HepG2 (cell line): Measurements from ENCODE around the gene SLC45A3. TPM values are rescaled to one million over a fixed set of nuclear protein-coding genes. Genes with fewer than 3 reads are reported as not detected.

ENCODE experiments used
- AGO2 ChIP-seq: fragments of 200-400 bp; formaldehyde crosslinking; optimal IDR thresholded peaks from 2 replicates; pipeline ENCODE3; 2017; ENCODE audit warnings: mild to moderate bottlenecking, low read depth, low read length, moderate library complexity
- ATF7 ChIP-seq, 2 experiments: fragments of 450-650 bp in 1 of 2; sonication (generic) in 1 of 2; formaldehyde crosslinking in 1 of 2; IDR thresholded peaks; 2 replicates each; pipeline versions ENCODE4 v1.4.0 to v1.6.1; 2016 to 2020; ENCODE audit warnings: antibody characterized with exemption in 1 of 2, mild to moderate bottlenecking in 1 of 2, missing genetic modification reagents in 1 of 2
- ETV6 ChIP-seq: sonication (generic); formaldehyde crosslinking; conservative IDR thresholded peaks from 2 replicates; pipeline ENCODE4 v1.4.0; 2020; ENCODE audit warnings: missing genetic modification reagents
- HNRNPLL ChIP-seq: fragments of 200-400 bp; formaldehyde crosslinking; IDR thresholded peaks from 2 replicates; pipeline ENCODE4 v1.6.1; 2017; ENCODE audit warnings: mild to moderate bottlenecking, low read depth, low read length; ENCODE audit not compliant: poor library complexity, severe bottlenecking
- ISX ChIP-seq: sonication (generic); formaldehyde crosslinking; conservative IDR thresholded peaks from 2 replicates; pipeline ENCODE4 v1.5.0; 2020; ENCODE audit warnings: missing genetic modification reagents
- KDM6A ChIP-seq: IDR thresholded peaks from 2 replicates; pipeline ENCODE4 v1.6.1; 2016; ENCODE audit warnings: low read depth
- MEF2D ChIP-seq: sonication (generic); formaldehyde crosslinking; IDR thresholded peaks from 2 replicates; pipeline ENCODE4 v1.5.1; 2020; ENCODE audit warnings: mild to moderate bottlenecking, missing genetic modification reagents
- NCOA2 ChIP-seq: sonication (generic); formaldehyde crosslinking; IDR thresholded peaks from 2 replicates; pipeline ENCODE4 v1.8.0; 2022; ENCODE audit warnings: inconsistent platforms
- SALL2 ChIP-seq: sonication (generic); formaldehyde crosslinking; IDR thresholded peaks from 2 replicates; pipeline ENCODE4 v1.8.1; 2023; ENCODE audit warnings: mild to moderate bottlenecking, missing genetic modification reagents, inconsistent platforms
- SSRP1 ChIP-seq: IDR thresholded peaks from 2 replicates; pipeline ENCODE4 v1.6.1; 2016; ENCODE audit warnings: control low read depth
- ZBTB34 ChIP-seq: sonication (generic); formaldehyde crosslinking; IDR thresholded peaks from 2 replicates; pipeline ENCODE4 v1.8.0; 2022; ENCODE audit warnings: mild to moderate bottlenecking, missing genetic modification reagents
- ZNF232 ChIP-seq: sonication (generic); formaldehyde crosslinking; IDR thresholded peaks from 2 replicates; pipeline ENCODE4 v1.4.0; 2020; ENCODE audit warnings: missing genetic modification reagents, borderline replicate concordance
- ZNF234 ChIP-seq: sonication (generic); formaldehyde crosslinking; conservative IDR thresholded peaks from 2 replicates; pipeline ENCODE4 v1.5.1; 2020; ENCODE audit warnings: mild to moderate bottlenecking, missing genetic modification reagents
- ZNF484 ChIP-seq: sonication (generic); formaldehyde crosslinking; IDR thresholded peaks from 2 replicates; pipeline ENCODE4 v1.5.1; 2020; ENCODE audit warnings: mild to moderate bottlenecking, low read depth, missing genetic modification reagents, borderline replicate concordance
- ZNF512 ChIP-seq: sonication (generic); formaldehyde crosslinking; IDR thresholded peaks from 2 replicates; pipeline ENCODE4 v1.4.0; 2020; ENCODE audit warnings: mild to moderate bottlenecking, missing genetic modification reagents
- ZNF564 ChIP-seq: sonication (generic); formaldehyde crosslinking; IDR thresholded peaks from 2 replicates; pipeline ENCODE4 v1.8.1; 2023; ENCODE audit warnings: mild to moderate bottlenecking, missing genetic modification reagents
- ZNF609 ChIP-seq: sonication (generic); formaldehyde crosslinking; IDR thresholded peaks from 2 replicates; pipeline ENCODE4 v1.4.0; 2020; ENCODE audit warnings: mild to moderate bottlenecking, missing genetic modification reagents, borderline replicate concordance
- ZNF720 ChIP-seq: sonication (generic); formaldehyde crosslinking; IDR thresholded peaks from 2 replicates; pipeline ENCODE4 v1.4.0; 2020; ENCODE audit warnings: missing genetic modification reagents
- ZSCAN9 ChIP-seq: IDR thresholded peaks from 2 replicates; pipeline ENCODE4 v1.6.1; 2016; ENCODE audit warnings: borderline replicate concordance
- polyA plus RNA-seq, 8 experiments: library from polyadenylated mRNA; depleted of rRNA in 3 of 8; stranded (reverse) in 7 of 8; unstranded in 1 of 8; fragments of >200 nt; fragmentation: Illumina TruSeq in 4 of 8; extraction: Trizol in 4 of 8; gene quantifications; 2 replicates each; pipeline versions ENCODE4 v1.2.1 to v1.2.3, GENCODE V29; 2011 to 2016; ENCODE audit warnings: low read depth in 4 of 8, missing spikeins in 1 of 8, mixed read lengths in 1 of 8; ENCODE audit not compliant: insufficient read depth in 1 of 8
- total RNA-seq, 5 experiments: library from RNA; depleted of rRNA; stranded (reverse); fragments of >200 nt; fragmentation: Illumina TruSeq; extraction: Trizol; gene quantifications; 2 replicates each; pipeline ENCODE4 v1.2.3, GENCODE V29; 2016; ENCODE audit warnings: low read depth in 1 of 5

The SLC45A3 gene
- total and polyA plus RNA-seq, 2 of the 13 experiments (the other 11 are each of a cell fraction or from before 2014, with no cell fraction given) = 3.4 to 4.1 TPM

GRCh38 chr1:205631768-205632668 lies 48.3 kb downstream of the SLC45A3 start, which contains the start of gene ELK4 (continued):
- TF ChIP-seq ZNF609 (CRISPR knock-in tag) (peak; percentile 28; the same call in 1 of the 2 replicates), ZNF720 (CRISPR knock-in tag) (no peak), KDM6A (no peak), ZNF232 (peak; percentile 89; the same call in 1 of the 2 replicates), ATF7 (IDR thresholded peaks at IDR 0.05) (no peak), ATF7 (CRISPR knock-in tag; IDR thresholded peaks at IDR 0.05) (no peak), AGO2 (peak; percentile 91), MEF2D (CRISPR knock-in tag) (peak; percentile 74; the same call in 1 of the 2 replicates), SSRP1 (CRISPR knock-in tag) (no peak), ZNF484 (no peak), ZBTB34 (no peak), ZNF234 (no peak), NCOA2 (CRISPR knock-in tag) (peak; percentile 70), ISX (0 out of 2 replicates have a peak, but pooled peaks have one; percentile 18), ZSCAN9 (peak; percentile 55; the same call in 1 of the 2 replicates), HNRNPLL (peak; percentile 55), ZNF512 (CRISPR knock-in tag) (no peak), SALL2 (CRISPR knock-in tag) (no peak; the same call in 1 of the 2 replicates), ETV6 (CRISPR knock-in tag) (0 out of 2 replicates have a peak, but pooled peaks have one; percentile 56), ZNF564 (no peak)
